NCI-H128 (cell line): ENCODE results near the gene CFAP61.
A peak's percentile ranks its signal among the peaks of the same experiment; 100 is the strongest.
"Not testable (repeated sequence)": the region's sequence is repeated elsewhere in the genome, so short reads cannot be mapped to it uniquely, and the experiment has no call there.

Experiments used
- DNase-seq: peaks from one replicate; lab custom pipeline; 2025; ENCODE audit not compliant: unreplicated experiment; lab: John Stamatoyannopoulos, UW

CFAP61 gene

DNA sequence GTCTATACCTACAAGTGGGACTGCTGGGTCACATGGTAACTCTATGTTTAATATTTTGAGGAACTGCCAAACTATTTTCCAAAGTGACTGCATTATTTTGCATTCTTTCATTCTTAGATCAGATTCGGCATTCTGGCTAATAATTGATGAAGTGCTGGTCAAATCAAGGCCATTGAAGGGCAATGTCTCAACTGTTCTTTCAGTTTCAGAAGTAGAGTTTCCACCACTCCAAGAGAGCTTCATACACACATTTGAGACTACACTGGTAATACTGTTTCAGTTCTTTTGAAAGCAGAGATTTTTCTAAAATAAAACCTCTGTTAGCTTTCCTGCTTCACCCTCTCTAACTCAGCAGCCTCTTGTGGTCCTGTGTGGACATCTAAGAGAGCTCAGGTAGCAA is 154.5 kb downstream of the CFAP61 start:
- DNase-seq, result no peak

DNA sequence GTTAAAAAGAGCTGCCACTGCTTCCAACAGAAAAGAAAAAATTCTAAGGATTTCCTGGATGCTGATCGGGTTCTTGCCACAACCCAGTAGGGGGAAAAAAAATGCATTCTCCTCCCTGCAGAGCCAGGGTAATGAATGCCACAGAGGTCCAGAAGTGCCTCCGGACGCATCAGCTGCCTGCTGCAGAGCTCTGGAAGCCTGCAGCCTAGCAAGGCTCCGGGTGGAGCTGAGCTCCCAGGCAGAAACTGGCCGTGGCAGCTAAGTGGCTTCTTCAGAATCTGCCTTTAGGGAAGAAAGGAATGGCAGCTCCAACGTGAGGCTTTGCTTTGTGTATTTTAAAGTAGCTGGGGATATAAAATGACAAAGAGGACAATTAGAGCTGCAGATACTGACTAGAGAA is 155.0 kb downstream of the CFAP61 start:
- peak; percentile 43 for DNase-seq

- no peak for DNase-seq
Measured at GRCh38 chr20:20207872-20208271, 155.5 kb downstream of the CFAP61 start.

GRCh38 chr20:20209684-20210083 is 157.4 kb downstream of the CFAP61 start:
- DNase-seq, result no peak

DNA sequence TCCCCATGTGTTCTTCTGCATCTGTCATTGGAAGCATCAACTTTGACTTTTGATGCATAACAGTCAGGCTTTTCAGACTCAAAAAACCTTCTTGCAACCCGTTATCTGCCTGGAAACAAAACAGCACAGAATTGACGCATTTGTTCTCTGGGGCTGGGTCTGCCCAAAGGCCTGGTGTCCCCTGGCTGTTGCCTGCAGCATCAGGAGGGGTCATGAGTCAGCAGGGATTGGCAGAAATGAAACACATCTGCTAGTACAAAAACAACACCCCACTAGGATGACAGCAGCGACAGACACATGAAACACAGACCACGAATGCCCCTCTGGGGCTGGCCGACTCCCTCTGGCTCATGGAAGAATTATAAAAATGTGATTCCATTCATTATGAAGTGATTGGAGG is 158.0 kb downstream of the CFAP61 start:
- DNase-seq, result no peak

GRCh38 chr20:20210943-20211273 is 158.6 kb downstream of the CFAP61 start:
- DNase-seq, result no peak

- no peak for DNase-seq
Measured at GRCh38 chr20:20211274-20211987, 159.1 kb downstream of the CFAP61 start.

- DNase-seq, result no peak
Measured at GRCh38 chr20:20211988-20212518, 159.7 kb downstream of the CFAP61 start.

DNA sequence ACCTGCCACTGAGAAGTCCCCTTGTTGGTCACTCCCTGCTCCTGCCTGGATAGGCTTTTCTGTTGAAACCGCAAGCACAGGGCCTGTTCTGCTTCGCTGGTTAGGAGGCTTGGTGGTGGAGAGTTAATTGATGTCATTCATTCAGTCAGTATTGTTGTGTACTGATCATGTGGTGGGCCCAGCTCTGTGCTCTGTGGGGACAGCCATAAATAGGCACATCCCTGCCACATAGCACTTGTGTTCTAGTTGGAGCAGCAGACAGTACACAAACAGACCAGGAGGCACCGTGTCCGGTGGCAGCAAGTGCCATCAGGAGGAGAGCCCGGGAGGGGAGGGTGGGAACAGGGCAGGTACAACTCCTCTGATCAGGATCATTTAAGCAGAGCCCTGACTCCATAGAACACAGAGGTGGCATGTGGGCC is 160.4 kb downstream of the CFAP61 start:
- DNase-seq, result peak; percentile 52

DNA sequence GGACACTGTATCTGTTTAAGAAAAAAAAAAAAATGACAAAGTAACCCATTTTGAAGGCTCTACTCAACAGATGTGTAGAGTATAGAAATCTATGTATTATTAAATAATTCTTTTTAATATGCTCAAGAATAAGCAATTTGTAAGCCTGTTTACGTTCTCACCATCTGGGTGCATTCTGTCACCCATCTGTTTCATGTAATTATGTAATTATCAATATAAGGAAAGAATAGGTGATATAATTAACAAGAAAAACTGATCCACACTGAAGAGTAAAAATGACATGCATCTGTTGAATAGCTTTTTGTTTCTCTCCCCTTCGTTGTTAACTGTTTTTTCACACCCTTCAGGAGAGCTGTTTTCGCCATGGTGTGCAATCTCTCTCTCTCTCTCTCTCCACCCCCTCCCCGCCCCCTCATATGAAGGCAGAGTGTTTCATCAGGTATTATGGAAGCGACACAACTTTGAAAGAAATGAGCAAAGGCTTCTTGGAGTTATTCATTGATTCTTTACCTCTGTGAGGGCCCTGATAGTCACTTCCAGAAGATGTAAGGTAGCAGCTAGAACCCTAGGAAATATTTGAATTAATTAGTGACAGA is 161.3 kb downstream of the CFAP61 start:
- DNase-seq, result no peak

GRCh38 chr20:20214757-20215275 is 162.5 kb downstream of the CFAP61 start:
- DNase-seq, result no peak

- DNase-seq, result no peak
Measured at GRCh38 chr20:20215976-20216727, 163.8 kb downstream of the CFAP61 start.

- no peak for DNase-seq
Measured at GRCh38 chr20:20216941-20217340, 164.6 kb downstream of the CFAP61 start.

GRCh38 chr20:20217621-20218020 is 165.3 kb downstream of the CFAP61 start:
- no peak for DNase-seq

DNA sequence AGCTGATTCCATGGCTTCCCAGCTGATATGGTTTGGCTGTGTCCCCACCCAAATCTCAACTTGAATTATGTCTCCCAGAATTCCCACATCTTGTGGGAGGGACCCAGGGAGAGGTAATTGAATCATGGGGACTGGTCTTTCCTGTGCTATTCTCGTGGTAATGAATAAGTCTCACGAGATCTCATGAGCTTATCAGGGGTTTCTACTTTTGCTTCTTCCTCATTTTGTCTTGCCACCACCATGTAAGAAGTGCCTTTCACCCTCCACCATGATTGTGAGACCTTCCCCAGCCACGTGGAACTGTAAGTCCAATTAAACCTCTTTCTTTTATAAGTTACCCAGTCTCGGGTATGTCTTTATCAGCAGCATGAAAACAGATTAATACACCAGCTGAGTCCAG is 165.8 kb downstream of the CFAP61 start:
- DNase-seq, result not testable (repeated sequence)

DNA sequence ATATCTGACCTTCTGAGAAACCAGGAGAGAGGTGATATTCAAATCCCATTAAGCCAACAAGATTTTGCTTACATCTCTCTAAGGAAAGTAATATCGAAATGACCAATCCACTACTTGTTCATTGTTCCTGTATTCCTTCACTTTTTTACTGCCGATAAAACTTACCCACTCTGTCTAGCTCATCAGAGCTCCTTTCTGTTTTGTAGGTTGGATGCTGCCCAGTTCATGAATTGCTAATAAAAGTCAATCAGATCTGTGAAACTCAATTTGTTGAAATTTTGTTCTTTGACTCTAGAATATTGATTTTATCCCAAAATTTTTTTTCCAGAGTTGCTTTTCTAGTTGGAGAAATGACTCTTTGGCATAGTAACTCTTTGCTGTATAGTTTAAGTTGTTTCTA is 166.7 kb downstream of the CFAP61 start:
- DNase-seq, result no peak

DNA sequence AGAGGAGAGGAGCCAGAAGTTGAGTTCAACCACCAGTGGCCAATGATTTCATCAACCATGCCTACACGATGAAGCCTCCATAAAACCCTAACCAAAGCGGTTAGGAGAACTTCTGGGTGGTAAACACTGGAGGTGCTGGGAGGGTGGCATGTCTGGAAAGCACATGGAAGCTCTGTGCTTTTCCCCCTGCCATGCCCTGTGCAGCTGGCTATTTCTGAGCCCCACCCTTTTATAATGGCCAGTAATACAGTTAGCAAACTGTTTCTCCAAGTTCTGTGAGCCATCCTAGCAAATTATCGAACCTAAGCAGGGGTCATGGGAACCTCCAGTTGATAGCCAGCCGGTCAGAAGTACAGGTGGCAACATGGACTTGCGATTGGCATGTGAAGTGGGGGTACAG is 167.8 kb downstream of the CFAP61 start:
- no peak for DNase-seq

DNA sequence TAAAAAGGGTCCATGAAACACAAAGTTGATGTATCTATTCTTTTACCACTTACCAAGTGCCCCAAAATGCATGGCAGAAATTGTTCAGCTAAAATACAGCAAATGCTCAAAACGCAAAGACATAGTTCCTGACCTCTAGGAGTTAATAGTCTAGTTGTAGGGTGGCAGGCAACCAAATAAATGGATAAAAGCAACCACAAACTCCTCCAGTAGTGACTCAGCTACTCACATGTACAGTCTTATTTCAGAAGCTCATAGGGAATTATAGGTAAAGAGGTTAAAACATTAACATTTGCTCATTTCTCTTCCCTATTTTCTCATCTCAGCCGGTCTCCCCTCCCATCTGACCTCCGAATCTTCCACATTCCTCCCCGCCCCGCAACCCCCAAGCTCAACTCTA is 171.6 kb downstream of the CFAP61 start:
- no peak for DNase-seq

- DNase-seq, result no peak
Measured at GRCh38 chr20:20224806-20225205, 172.5 kb downstream of the CFAP61 start.

DNA sequence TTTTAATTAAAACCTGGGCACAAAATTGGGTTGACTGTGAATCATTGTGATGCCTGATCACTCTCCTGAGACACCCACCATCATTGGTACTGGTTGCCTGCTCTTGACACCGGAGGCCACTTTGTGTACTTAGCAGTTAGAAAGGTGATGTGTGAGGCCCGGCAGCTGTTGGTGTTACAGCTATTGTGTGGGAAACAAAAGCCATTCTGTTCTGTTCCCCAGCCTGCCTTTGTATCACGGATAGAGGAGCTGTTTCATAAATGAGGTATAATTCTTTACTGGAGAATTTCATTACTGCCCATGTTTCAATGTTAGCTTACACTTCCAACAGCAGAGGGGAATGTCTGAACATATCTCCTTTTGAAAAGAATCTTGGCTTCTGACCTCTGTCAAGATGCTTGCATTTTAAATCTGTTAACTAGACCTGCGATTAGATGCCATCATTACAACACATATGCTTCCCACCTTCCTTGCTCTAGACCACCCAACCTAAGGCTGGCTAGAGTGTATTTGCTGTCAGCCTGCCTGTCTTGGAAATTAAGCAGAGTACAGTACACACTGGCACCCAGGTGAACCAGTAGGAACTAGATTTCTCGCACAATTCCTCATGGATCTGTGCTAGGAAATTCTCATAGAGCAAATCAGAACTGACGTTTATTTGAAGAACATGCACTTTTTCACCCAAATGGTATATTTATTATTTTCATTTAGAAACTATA is 173.2 kb downstream of the CFAP61 start:
- peak; percentile 33 for DNase-seq

- DNase-seq, result no peak
Measured at GRCh38 chr20:20226554-20226953, 174.2 kb downstream of the CFAP61 start.
